Neural crest cell (in vitro differentiated cells): Measurements from ENCODE around the gene COL25A1. TPM values are rescaled to one million over a fixed set of nuclear protein-coding genes. Genes with fewer than 3 reads are reported as not detected.
"Not testable (repeated sequence)": the region's sequence is repeated elsewhere in the genome, so short reads cannot be mapped to it uniquely, and the experiment has no call there.

Source experiments
- DNase-seq: peaks from one replicate; pipeline ENCODE4 v3.0.0; 2021; ENCODE audit warnings: low read depth, mixed read lengths, low spot score
- H3K27ac Mint-ChIP-seq: one replicate; pipeline ENCODE4 v1.8.0; 2021; ENCODE audit warnings: mild to moderate bottlenecking, mixed read lengths; ENCODE audit not compliant: unreplicated experiment
- H3K27me3 Mint-ChIP-seq: 2 replicates; pipeline ENCODE4 v1.8.0; 2021; ENCODE audit warnings: low read depth, mild to moderate bottlenecking, mixed read lengths
- H3K36me3 Mint-ChIP-seq: 2 replicates; pipeline ENCODE4 v1.8.0; 2021; ENCODE audit warnings: low read depth, mild to moderate bottlenecking, mixed read lengths
- H3K4me1 Mint-ChIP-seq: 2 replicates; pipeline ENCODE4 v1.8.0; 2021; ENCODE audit warnings: mixed read lengths
- H3K4me3 Mint-ChIP-seq: one replicate; pipeline ENCODE4 v1.8.0; 2021; ENCODE audit warnings: mild to moderate bottlenecking, mixed read lengths
- H3K9me3 Mint-ChIP-seq: 2 replicates; pipeline ENCODE4 v1.8.0; 2021; ENCODE audit warnings: mixed read lengths
- total RNA-seq: library from RNA; stranded (reverse); gene quantifications from 2 replicates; pipeline ENCODE4 v1.2.1, GENCODE V29; 2021
- TF ChIP-seq, protein P1 (sequence below): fragments of 200-600 bp; sonication (generic); conservative IDR thresholded peaks from 2 replicates; pipeline ENCODE4 v1.5.0; 2021; ENCODE audit warnings: antibody characterized with exemption, mild to moderate bottlenecking

Gene COL25A1
- total RNA-seq, 1 donor from 2014 or later, result 39.3 TPM

- DNase-seq, result no peak
- H3K4me1 Mint-ChIP-seq, result peaks cover 52% of the 10 kb centered on the region
- TF ChIP-seq, protein P1, sequence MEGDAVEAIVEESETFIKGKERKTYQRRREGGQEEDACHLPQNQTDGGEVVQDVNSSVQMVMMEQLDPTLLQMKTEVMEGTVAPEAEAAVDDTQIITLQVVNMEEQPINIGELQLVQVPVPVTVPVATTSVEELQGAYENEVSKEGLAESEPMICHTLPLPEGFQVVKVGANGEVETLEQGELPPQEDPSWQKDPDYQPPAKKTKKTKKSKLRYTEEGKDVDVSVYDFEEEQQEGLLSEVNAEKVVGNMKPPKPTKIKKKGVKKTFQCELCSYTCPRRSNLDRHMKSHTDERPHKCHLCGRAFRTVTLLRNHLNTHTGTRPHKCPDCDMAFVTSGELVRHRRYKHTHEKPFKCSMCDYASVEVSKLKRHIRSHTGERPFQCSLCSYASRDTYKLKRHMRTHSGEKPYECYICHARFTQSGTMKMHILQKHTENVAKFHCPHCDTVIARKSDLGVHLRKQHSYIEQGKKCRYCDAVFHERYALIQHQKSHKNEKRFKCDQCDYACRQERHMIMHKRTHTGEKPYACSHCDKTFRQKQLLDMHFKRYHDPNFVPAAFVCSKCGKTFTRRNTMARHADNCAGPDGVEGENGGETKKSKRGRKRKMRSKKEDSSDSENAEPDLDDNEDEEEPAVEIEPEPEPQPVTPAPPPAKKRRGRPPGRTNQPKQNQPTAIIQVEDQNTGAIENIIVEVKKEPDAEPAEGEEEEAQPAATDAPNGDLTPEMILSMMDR, result no peak
- H3K9me3 Mint-ChIP-seq, result peaks cover 4% of the 10 kb centered on the region
- H3K27me3 Mint-ChIP-seq, result no peaks in the 10 kb centered on the region
- H3K36me3 Mint-ChIP-seq, result peaks cover 2% of the 10 kb centered on the region
- no peak overlapping the region for H3K27ac Mint-ChIP-seq
- no peak overlapping the region for H3K4me3 Mint-ChIP-seq
Measured at GRCh38 chr4:108877821-108878220, 424.6 kb downstream of the COL25A1 start.

GRCh38 chr4:108874806-108875205, 427.7 kb downstream of the COL25A1 start:
- Mint-ChIP-seq H3K4me3 (no peak overlapping the region), H3K27ac (no peak overlapping the region), H3K27me3 (no peaks in the 10 kb centered on the region), H3K4me1 (peaks cover 25% of the 10 kb centered on the region), H3K9me3 (no peaks in the 10 kb centered on the region), H3K36me3 (no peaks in the 10 kb centered on the region)
- TF ChIP-seq, protein P1, result no peak
- no peak for DNase-seq

DNA sequence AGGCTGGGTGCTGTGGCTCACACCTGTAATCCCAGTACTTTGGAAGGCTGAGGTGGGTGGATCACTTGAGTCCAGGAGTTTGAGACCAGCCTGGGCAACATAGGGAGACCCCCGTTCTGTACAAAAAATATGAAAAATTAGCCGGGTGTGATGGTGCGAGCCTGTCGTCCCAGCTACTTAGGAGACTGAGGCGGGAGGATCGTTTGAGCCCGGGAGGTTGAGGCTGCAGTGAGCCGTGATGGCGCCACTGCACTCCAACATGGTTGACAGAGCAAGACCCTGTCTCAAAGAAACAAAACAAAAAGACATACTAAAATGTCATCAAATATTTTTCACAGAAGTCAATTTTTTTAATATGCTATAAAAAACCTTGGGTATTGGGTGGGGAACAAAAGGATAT, 432.5 kb downstream of the COL25A1 start:
- not testable (repeated sequence) for H3K4me1 Mint-ChIP-seq, H3K36me3 Mint-ChIP-seq, H3K9me3 Mint-ChIP-seq, H3K27ac Mint-ChIP-seq, H3K4me3 Mint-ChIP-seq, H3K27me3 Mint-ChIP-seq, DNase-seq

DNA sequence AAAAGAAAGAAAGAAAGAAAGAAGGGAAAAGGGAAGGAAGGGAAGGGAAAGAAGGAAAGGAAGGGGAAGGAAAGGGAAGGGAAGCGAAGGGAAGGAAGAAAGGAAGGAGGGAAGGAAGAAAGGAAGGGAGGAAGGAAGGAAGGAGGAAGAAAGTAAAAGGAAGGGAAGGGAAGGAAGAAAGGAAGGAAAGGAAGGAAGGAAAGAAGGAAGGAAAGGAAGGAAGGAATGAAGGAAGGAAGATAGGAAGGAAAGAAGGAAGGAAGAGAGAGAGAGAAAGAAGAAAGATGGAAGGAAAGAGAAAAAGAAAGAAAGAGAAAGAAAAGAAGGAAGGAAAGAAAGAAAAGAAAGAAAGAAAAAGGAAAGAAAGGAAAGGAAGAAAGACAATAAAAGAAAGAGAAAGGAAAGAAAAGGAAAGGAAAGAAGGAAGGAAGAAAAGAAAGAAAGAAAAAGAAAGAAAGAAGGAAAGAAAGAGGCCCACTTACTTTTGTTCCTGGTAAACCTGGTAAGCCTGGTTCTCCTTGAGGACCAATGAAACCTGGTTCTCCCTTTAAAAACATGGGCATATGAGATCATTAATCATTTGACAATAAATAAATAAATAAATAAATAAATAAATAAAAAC, 433.7 kb downstream of the COL25A1 start:
- TF ChIP-seq, protein P1, result no peak
- Mint-ChIP-seq H3K36me3 (no peaks in the 10 kb centered on the region), H3K27ac (no peak overlapping the region), H3K4me1 (peaks cover 4% of the 10 kb centered on the region), H3K9me3 (no peaks in the 10 kb centered on the region), H3K4me3 (no peak overlapping the region), H3K27me3 (no peaks in the 10 kb centered on the region)
- DNase-seq, result no peak

DNA sequence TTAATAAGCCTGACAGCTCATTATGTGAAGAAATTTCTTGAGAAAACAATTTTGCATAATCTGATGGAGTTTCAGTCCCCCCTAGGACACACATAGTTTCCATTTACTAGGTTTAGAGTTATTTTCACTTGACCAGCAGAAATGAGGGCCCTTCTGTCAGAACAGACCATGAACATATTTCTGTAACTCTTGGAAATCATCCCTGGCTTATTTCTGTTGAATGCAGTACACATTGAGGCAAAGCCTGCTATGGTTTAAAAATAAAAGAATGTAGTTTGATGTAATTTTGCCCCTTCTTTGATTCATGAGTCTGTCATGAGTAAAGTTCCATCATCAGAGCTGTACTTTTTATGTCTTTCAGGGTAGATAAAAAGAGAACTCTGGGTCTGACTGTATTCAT, 435.0 kb downstream of the COL25A1 start:
- H3K27me3 Mint-ChIP-seq, result no peaks in the 10 kb centered on the region
- no peak overlapping the region for H3K27ac Mint-ChIP-seq
- H3K36me3 Mint-ChIP-seq, result no peaks in the 10 kb centered on the region
- no peaks in the 10 kb centered on the region for H3K9me3 Mint-ChIP-seq
- H3K4me3 Mint-ChIP-seq, result no peak overlapping the region
- H3K4me1 Mint-ChIP-seq, result peaks cover 4% of the 10 kb centered on the region
- TF ChIP-seq, protein P1, result no peak
- no peak for DNase-seq

- H3K9me3 Mint-ChIP-seq, result no peaks in the 10 kb centered on the region
- H3K4me1 Mint-ChIP-seq, result no peaks in the 10 kb centered on the region
- peaks cover 3% of the 10 kb centered on the region for H3K36me3 Mint-ChIP-seq
- no peak overlapping the region for H3K4me3 Mint-ChIP-seq
- no peak overlapping the region for H3K27ac Mint-ChIP-seq
- TF ChIP-seq, protein P1, result no peak
- DNase-seq, result no peak
- no peaks in the 10 kb centered on the region for H3K27me3 Mint-ChIP-seq
Measured at GRCh38 chr4:108861334-108861733, 441.1 kb downstream of the COL25A1 start.
